Ascending aorta (tissue), 2 donors: Measurements from ENCODE around the gene ITGB1. TPM values are rescaled to one million over a fixed set of nuclear protein-coding genes. Genes with fewer than 3 reads are reported as not detected.

Experiments used
- DNase-seq, 2 donors: peaks; one replicate each; pipeline ENCODE4 v3.0.0-alpha.2; 2019; ENCODE audit warnings: low spot score in 2 of 2
- H3K27ac ChIP-seq, 2 donors: fragments of 200-600 bp; sonication (generic); one replicate each; pipeline ENCODE4 v1.5.1; 2016 to 2017; ENCODE audit warnings: mild to moderate bottlenecking in 1 of 2
- H3K27me3 ChIP-seq: fragments of 200-600 bp; sonication (generic); one replicate; pipeline ENCODE4 v1.5.1; 2017
- H3K36me3 ChIP-seq, 2 donors: fragments of 200-600 bp; sonication (generic); one replicate each; pipeline ENCODE4 v1.5.1; 2016
- H3K4me1 ChIP-seq, 2 donors: fragments of 200-600 bp; sonication (generic); one replicate each; pipeline ENCODE4 v1.5.1; 2016 to 2017; ENCODE audit warnings: mild to moderate bottlenecking in 1 of 2
- H3K4me3 ChIP-seq, 2 donors: fragments of 200-600 bp; sonication (generic); one replicate each; pipeline ENCODE4 v1.5.1; 2016 to 2017; ENCODE audit warnings: mild to moderate bottlenecking in 1 of 2
- H3K9me3 ChIP-seq, 2 donors: fragments of 200-600 bp; sonication (generic); one replicate each; pipeline ENCODE4 v1.5.1; 2016
- CTCF ChIP-seq, 3 experiments: fragments of 200-600 bp in 2 of 3; fragments of 450-650 bp in 1 of 3; sonication (generic) in 2 of 3; IDR thresholded peaks; one replicate each; pipeline ENCODE4 v1.5.1; 2016 to 2019; ENCODE audit warnings: antibody characterized with exemption in 3 of 3, mild to moderate bottlenecking in 1 of 3, moderate library complexity in 1 of 3
- intact Hi-C: fragments of 100-400 bp; cut with DNase I; formaldehyde crosslinking; loops from one replicate; pipeline ENCODE4 v1.15.1; 2023
- total RNA-seq: library from RNA; depleted of rRNA; stranded (reverse); fragments of >200 nt; gene quantifications from one replicate; pipeline ENCODE4 v1.1.0, GENCODE V29; 2016

Gene ITGB1
- total RNA-seq, 1 donor from 2014 or later: 569 TPM

GRCh38 chr10:32976338-32976737 lies 18.3 kb upstream of the ITGB1 start:
- Histone ChIP-seq H3K4me1 (peaks cover 0 to 11% of the 10 kb centered on the region in 2 donors), H3K4me3 (no peak overlapping the region), H3K27me3 (no peaks in the 10 kb centered on the region), H3K36me3 (no peaks in the 10 kb centered on the region), H3K27ac (no peak overlapping the region), H3K9me3 (no peaks in the 10 kb centered on the region)
- intact Hi-C loops: no loop called here
- no peak for DNase-seq
- no peak for TF ChIP-seq CTCF (IDR thresholded peaks at IDR 0.05)

GRCh38 chr10:32972929-32973328 lies 14.9 kb upstream of the ITGB1 start:
- Histone ChIP-seq H3K27me3 (no peaks in the 10 kb centered on the region), H3K36me3 (no peaks in the 10 kb centered on the region), H3K27ac (no peak overlapping the region), H3K4me3 (no peak overlapping the region), H3K4me1 (peaks cover 0 to 5% of the 10 kb centered on the region in 2 donors), H3K9me3 (no peaks in the 10 kb centered on the region)
- intact Hi-C loops: no loop called here
- no peak for TF ChIP-seq CTCF (IDR thresholded peaks at IDR 0.05)
- DNase-seq: no peak

- intact Hi-C loops: no loop called here
- Histone ChIP-seq H3K4me3 (no peak overlapping the region), H3K27ac (no peak overlapping the region), H3K9me3 (no peaks in the 10 kb centered on the region), H3K4me1 (peaks cover 0 to 5% of the 10 kb centered on the region in 2 donors), H3K36me3 (no peaks in the 10 kb centered on the region), H3K27me3 (no peaks in the 10 kb centered on the region)
- TF ChIP-seq CTCF (IDR thresholded peaks at IDR 0.05): no peak
- no peak for DNase-seq
Observed at GRCh38 chr10:32972460-32972859, 14.4 kb upstream of the ITGB1 start.

- no peaks in the 10 kb centered on the region for H3K27me3 ChIP-seq
- H3K27ac ChIP-seq: no peak overlapping the region
- H3K9me3 ChIP-seq: no peaks in the 10 kb centered on the region
- intact Hi-C loops: no loop called here
- H3K4me3 ChIP-seq: no peak overlapping the region
- H3K4me1 ChIP-seq: peaks cover 0 to 5% of the 10 kb centered on the region in 2 donors
- no peak for TF ChIP-seq CTCF (IDR thresholded peaks at IDR 0.05)
- no peak for DNase-seq
- H3K36me3 ChIP-seq: no peaks in the 10 kb centered on the region
Observed at GRCh38 chr10:32971536-32972091, 13.6 kb upstream of the ITGB1 start.

GRCh38 chr10:32970910-32971309 lies 12.9 kb upstream of the ITGB1 start:
- TF ChIP-seq CTCF (IDR thresholded peaks at IDR 0.05): no peak
- intact Hi-C loops: no loop called here
- Histone ChIP-seq H3K4me3 (no peak overlapping the region), H3K27ac (no peak overlapping the region), H3K4me1 (peaks cover 0 to 5% of the 10 kb centered on the region in 2 donors), H3K36me3 (no peaks in the 10 kb centered on the region), H3K27me3 (no peaks in the 10 kb centered on the region), H3K9me3 (no peaks in the 10 kb centered on the region)
- DNase-seq: no peak

- Histone ChIP-seq H3K27me3 (no peaks in the 10 kb centered on the region), H3K36me3 (no peaks in the 10 kb centered on the region), H3K4me1 (peaks cover 0 to 35% of the 10 kb centered on the region in 2 donors), H3K9me3 (no peaks in the 10 kb centered on the region), H3K27ac (peak overlapping the region in 1 of 2 donors; percentile 99), H3K4me3 (no peak overlapping the region)
- intact Hi-C loops: no loop called here
- DNase-seq: no peak
- no peak for TF ChIP-seq CTCF (IDR thresholded peaks at IDR 0.05)
Observed at GRCh38 chr10:32964270-32964669, 6.2 kb upstream of the ITGB1 start.
